WTC11 (cell line): ENCODE data around the gene CACHD1.

Experiments
- ATF1 ChIP-seq: sonication (generic); formaldehyde crosslinking; IDR thresholded peaks from 2 replicates; pipeline ENCODE4 v1.8.1; 2023; ENCODE audit warnings: mild to moderate bottlenecking, moderate library complexity, missing genetic modification reagents
- ATF3 ChIP-seq: sonication (generic); formaldehyde crosslinking; conservative IDR thresholded peaks from 2 replicates; pipeline ENCODE4 v1.8.1; 2022; ENCODE audit warnings: mild to moderate bottlenecking, missing genetic modification reagents
- CREM ChIP-seq: sonication (generic); formaldehyde crosslinking; IDR thresholded peaks from 2 replicates; pipeline ENCODE4 v1.8.1; 2022; ENCODE audit warnings: mild to moderate bottlenecking, missing genetic modification reagents, moderate library complexity
- CTCF ChIP-seq: fragments of 200-600 bp; IDR thresholded peaks from 2 replicates; pipeline ENCODE4 v1.8.0; 2022; ENCODE audit warnings: antibody characterized with exemption
- E2F4 ChIP-seq: sonication (generic); formaldehyde crosslinking; IDR thresholded peaks from 2 replicates; pipeline ENCODE4 v1.8.1; 2022; ENCODE audit warnings: low read depth, mild to moderate bottlenecking, moderate library complexity, missing genetic modification reagents, borderline replicate concordance
- ETV6 ChIP-seq: sonication (generic); formaldehyde crosslinking; IDR thresholded peaks from 2 replicates; pipeline ENCODE4 v1.8.1; 2022; ENCODE audit warnings: mild to moderate bottlenecking, missing genetic modification reagents
- GABPB1 ChIP-seq: sonication (generic); formaldehyde crosslinking; IDR thresholded peaks from 2 replicates; pipeline ENCODE4 v1.8.1; 2023; ENCODE audit warnings: mild to moderate bottlenecking, missing genetic modification reagents
- IRF1 ChIP-seq: sonication (generic); formaldehyde crosslinking; IDR thresholded peaks from 2 replicates; pipeline ENCODE4 v1.8.0; 2023; ENCODE audit warnings: missing genetic modification reagents
- MXD4 ChIP-seq: fragments of 250-450 bp; sonication (Bioruptor Pico); IDR thresholded peaks from 2 replicates; pipeline ENCODE4 v1.8.0; 2021; ENCODE audit warnings: mild to moderate bottlenecking, moderate library complexity, borderline replicate concordance
- NR3C1 ChIP-seq: sonication (generic); formaldehyde crosslinking; conservative IDR thresholded peaks from 2 replicates; pipeline ENCODE4 v1.8.1; 2023; ENCODE audit warnings: low read depth, mild to moderate bottlenecking, missing genetic modification reagents
- STAT6 ChIP-seq: sonication (generic); formaldehyde crosslinking; conservative IDR thresholded peaks from 2 replicates; pipeline ENCODE4 v1.8.1; 2023; ENCODE audit warnings: mild to moderate bottlenecking, low read depth, missing genetic modification reagents, moderate library complexity
- TCF7 ChIP-seq: sonication (generic); formaldehyde crosslinking; IDR thresholded peaks from 2 replicates; pipeline ENCODE4 v1.8.0; 2022; ENCODE audit warnings: mild to moderate bottlenecking, low read depth, missing genetic modification reagents, moderate library complexity

GRCh38 chr1:64659478-64660138, 189.7 kb downstream of the CACHD1 start:
- TF ChIP-seq CTCF (no peak), ATF1 (CRISPR knock-in tag) (no peak), IRF1 (CRISPR knock-in tag) (no peak), ATF3 (CRISPR knock-in tag) (no peak), E2F4 (CRISPR knock-in tag) (no peak), STAT6 (CRISPR knock-in tag) (no peak), NR3C1 (CRISPR knock-in tag) (no peak), ETV6 (no peak), CREM (CRISPR knock-in tag) (no peak), MXD4 (no peak), GABPB1 (CRISPR knock-in tag) (no peak), TCF7 (no peak)
